NAMALWA (cell line): ENCODE data around the gene PTPRD.

ENCODE experiments used
- DNase-seq: peaks from one replicate; pipeline ENCODE4 v3.0.0-alpha.2; 2015; ENCODE audit warnings: low spot score

PTPRD gene

DNA sequence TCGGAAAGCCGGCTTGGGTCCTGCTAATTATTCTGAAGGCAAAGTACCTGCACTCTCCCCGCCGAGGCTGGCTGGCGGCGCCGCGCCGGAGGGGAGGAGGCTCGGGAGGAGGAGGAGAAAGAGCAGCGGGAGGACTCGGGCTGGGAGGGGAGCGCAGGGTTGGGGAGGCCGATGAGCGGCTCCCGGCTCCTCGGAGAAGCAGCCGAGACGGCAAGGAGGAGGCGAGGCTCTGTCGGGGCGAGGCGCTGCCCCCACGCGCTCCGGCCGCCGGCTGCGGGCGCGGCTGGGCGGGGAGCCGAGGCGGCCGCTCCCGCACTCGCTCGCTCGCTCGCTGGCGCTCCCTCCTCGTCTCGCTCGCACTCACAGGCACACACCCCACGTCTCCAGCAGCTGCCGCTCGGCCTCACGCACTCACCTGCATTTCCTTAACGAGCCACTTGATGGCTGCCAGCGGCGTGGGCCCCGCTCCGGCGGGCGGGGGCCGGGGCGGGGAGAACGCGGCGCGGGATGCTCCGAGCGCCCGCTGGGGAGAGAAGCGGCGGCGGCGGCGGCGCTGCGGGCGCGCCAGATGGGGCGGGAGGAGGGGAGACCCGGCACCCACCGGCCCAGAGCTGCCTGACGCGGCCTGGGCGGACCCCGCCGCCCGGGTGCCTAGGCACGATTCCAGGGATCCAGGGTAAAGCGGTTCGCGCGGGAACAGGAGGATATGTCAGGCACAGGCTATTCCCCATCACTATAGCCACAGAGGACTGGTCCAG, at the start of gene PTPRD:
Gene PTPRD (minus strand): TSS at position 362 of the 758 bp plus-strand sequence.
- no peak for DNase-seq

DNA sequence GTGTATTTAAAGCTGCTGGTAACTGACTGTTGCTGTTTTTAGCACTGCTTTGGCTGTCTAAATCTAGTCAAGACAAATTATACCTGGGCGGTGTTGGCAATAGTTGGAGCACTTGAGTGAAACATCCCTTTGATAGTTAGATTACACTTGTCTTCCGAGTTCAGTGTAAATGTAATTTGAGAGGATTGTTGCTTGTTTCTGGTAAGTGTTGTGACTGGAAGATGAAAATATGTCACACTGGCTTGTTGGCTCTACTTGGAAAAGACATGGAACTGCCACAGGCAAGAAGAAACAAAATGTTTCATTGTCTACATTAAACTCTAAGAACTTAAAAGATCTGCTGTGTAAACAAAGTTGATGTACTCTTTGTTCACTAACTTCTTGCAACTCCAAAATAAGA, 49.2 kb upstream of the PTPRD start:
- DNase-seq: no peak

DNA sequence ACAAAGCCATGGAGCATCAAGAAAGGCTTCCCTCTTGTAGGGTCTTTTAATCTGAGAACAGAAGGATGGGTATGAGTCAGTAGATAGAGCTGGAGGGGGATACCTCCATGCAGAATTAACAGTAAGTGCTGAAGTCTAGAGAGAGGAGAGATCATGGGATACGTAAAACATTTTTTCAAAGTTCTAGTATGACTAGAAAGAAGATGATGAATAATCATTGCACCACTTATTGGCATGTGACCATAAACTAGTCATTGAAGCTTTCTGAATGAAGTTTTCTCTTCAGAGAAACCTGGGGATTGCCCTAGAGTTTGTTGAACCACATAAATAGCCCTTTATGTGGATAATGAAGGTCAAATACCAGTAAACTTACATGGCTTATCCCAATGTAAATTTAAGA, 48.6 kb upstream of the PTPRD start:
- DNase-seq: no peak

DNA sequence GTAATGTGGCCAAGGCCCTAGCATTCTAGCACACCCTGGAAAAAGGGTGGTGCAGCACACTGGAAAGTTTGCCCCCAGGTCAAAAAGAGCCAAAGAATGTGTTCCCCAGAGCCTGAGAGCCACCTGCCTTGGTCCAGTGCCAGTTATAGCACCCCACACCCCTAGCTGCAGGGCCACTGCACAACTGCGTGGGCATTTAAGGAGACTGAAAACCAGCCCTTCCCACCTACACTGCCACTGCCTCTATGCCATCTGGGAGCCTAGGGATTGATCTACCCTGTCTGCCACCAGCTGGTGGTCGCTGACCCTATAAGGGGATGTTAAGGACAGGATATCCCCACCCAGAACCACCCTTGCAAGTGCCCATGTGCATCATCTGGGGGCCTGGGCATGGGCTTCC, 38.2 kb upstream of the PTPRD start:
- DNase-seq: no peak

DNA sequence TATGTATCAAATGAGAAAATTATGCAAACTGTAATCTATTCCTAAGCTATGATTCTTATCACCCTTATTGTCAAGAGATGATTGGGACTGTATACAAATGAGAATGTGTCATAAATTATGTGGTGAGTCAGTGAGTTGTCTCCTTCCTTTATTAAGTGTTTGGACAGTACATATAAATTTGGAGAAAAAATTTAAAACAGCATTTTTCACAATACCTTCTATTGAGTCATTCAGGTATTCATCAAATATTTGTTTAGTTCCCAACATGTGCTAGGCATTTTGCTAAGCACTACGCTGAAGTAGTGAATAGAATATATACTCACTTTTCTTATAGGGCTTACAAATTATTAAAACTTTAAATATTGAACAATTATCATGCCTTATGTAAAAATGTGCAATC, 36.3 kb upstream of the PTPRD start:
- DNase-seq: no peak

DNA sequence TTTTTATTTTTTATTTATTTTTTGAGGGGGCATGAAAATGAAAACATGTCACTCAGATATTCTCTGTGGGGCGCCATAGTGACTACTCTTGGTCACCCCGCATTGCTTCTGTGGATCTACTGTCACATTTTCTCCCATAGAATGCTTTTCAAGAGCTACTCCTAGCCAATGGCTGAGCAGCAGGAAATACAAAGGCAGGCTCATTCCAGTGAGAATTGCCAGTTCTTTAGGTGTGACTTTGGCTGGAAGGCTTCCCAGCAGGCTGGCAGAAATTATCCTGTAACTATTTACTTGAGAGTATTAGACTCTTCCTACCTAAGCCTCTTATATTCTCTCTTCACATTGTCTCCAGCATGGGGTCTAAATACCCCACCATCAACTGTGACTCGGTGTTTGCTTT, 21.0 kb upstream of the PTPRD start:
- no peak for DNase-seq

DNA sequence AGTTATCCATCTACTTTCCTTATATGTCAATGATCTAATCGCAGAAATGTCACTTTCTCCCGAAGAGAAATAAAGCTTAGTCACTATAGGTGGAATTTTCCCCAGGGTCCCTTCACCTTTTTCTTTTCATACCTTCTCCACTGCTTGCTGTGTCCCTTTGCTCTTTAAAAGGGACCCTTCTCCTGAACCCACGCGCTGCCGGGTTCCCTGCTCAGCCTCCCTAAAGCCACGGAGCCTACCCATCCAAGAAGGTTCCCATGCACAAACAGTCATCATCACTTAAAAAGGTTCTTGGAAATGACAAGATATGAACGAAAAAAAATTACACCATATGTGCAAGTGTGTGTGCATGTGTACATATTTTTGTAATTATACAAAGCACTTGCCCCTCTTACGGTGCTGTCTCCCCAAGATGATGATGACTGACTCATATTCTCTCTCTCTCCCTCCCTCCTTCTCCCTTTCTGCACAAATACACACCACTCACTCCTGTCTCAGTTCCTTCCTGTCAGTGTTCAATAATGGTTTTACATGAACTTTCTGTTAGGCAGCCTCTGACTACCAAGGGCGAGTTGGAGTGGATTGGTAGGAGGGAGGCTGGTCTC, 1.5 kb upstream of the PTPRD start:
- DNase-seq: no peak

DNA sequence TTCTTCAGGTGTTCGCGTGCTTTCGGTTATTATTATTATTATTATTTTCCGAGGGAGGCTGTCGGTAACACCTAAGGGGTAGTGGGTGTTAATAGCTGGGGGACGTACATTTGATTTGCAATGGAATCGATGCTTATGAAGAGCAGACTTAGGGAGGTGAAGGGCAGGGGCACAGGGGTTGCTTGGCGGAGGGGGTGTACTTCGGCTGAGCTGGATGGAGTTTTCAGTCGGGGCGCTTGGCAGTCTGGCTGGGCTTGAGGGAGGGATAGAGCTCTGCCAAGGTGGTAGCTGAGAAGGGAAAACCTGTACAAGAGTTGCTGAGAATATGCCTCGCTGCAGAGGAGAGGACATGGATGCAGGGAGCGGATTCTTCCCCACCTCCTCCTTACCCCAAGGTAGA, 617 bp upstream of the PTPRD start:
- DNase-seq: no peak

DNA sequence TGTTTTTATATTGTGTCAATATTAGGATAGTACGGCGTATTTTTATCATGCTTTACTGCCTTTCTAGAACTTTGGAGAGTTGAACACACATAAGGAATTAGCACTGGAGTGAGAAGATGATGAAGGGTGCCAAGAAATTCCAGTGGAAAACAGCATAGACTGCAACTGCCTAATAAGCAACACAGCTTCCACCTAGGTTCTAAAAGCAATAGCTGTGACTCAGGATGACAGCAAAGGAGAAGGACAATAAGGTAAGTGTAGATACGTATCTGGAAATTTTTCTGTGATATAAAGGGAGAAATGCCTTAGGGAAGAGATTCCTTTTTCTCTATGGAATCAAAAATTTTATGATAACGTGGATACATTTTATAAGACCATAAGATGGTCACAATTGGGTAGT, 7.4 kb downstream of the PTPRD start:
- no peak for DNase-seq

DNA sequence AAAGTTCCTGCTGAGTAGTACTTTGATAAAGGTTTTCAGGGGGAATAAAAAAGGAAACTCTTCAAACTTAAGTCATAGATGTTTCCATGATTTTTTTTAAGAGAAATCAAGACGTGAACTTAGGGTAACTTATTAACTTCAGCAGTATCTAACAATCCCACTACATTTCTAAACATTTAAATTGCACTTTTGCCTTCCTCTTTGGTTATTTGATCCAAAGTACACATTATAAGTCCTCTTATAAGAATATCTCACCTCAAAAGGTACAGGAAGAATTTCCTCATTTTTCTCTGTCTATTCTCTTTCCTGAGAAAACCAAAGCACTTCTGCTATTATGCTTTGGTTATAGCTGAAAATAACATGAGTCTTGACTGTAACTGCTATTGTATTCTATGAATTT, 7.9 kb downstream of the PTPRD start:
- DNase-seq: no peak

DNA sequence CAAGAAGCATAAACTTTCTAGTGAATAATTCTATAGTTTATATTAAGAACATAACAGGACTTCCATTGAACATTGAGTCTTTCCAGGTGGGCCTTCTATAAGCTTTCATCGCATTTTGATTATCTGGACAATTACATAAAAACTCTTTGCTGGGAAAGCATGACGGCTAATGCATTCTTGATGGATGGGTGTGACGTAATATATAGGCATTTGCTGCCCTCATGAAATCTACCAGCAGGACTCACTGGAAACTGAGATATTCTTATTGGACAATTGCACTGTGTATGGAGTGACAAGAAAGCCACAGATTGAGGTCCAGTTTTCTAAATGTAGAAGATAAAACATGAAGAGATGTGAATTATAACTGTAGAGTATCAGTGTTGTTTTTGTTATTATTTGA, 15.0 kb downstream of the PTPRD start:
- no peak for DNase-seq

DNA sequence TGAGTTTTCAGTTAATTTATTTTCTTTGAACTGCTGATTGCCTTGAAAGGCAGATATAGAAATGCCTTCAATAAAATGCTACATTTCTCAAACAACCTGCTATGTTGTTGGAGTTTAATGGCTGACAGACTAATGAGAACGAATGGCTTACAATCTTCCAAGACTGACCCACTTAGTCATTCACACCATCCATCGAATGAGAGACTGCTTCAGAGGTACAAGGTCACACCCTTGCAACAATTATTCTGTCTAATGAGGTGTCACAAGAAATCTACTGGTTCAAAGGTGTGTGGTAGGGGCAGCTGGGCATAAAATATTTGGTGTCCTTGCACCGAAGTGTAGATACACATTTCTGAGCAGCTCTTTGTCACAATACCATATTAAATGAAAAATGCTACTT, 18.3 kb downstream of the PTPRD start:
- DNase-seq: no peak

DNA sequence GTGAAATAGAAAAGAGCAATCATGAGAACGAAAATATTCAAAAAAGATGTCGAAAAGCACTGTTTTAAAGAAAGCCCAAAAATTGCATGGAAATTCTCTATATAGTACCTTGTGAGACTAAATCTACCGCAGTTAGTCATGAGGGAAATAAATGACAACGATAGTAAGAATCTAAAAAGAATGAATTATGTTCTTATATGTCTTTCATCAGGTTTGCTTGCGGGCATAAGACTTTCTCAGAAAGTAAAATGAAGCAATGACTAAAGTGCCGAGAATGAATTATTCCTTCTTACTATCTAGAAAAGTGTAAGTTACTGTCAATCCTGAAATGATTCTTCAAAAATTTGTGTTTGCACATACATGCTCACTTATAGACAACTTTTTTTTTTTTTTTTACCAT, 26.4 kb downstream of the PTPRD start:
- no peak for DNase-seq

DNA sequence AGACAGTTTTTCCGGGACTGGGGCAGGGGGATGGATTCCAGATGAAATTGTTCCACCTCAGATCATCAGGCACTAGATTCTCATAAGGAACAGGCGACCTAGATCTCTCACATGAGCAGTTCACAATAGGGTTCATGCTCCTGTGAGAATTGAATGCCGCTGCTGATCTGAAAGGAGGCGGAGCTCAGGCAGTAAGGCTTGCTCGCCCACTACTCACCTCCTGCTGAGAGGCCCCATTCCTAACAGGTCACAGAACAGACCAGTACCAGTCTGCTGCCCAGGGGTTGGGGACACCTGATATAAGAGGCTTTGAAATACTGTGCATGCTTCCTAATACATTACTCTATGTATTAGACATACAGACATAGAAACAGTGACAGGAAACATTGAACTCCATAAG, 41.1 kb downstream of the PTPRD start:
- no peak for DNase-seq

DNA sequence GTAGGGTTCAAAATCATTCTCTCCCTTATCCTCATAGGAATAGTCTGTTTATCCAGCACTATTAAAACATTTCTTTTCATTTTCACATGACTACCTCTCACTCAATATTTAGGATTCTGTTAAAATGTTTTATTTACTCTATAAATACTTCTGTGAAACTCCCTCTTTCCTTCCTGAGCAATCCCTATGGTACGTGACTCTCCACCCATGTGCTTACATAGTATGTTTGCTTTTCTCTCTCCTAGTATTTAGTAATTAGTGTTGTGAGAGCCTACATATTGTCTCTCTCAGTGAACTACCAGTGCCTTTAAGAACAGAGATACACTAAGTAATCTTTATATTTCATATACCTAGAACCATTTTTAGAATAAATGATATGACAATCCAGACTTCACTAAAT, 46.0 kb downstream of the PTPRD start:
- no peak for DNase-seq

DNA sequence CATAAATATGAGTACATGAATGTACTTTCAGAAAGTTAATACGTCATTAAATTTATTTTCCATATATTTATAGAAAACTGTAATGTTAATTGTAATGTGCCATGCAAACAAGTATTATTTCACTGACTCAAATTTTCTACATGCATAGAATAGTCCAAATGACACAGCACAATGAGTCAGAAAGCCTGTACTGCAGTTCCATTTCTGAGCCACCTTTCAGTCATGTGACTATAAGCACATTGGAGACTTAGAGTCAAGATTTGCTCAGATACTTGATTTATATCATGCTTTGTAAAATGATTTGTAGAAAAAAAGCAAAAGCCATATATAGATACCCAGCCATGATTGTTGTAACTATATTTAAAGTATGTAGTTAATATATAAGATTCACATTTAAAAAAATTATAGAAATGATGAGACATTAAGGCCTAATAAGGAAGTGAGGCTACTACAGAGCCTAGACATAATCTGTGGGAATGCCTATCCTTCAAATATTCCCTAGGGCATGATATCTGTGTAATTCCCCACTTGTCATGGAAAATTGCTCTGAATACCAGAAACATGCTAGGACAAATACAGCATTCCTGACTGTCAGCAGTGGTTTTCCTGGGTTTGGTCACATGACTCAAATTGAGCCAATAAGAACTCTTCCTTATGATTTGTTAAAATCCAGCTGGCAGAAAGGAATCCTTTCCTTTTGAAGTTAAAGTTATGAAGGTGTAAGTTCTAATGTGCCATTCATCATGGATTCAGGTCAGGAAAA, 50.0 kb downstream of the PTPRD start:
- no peak for DNase-seq

DNA sequence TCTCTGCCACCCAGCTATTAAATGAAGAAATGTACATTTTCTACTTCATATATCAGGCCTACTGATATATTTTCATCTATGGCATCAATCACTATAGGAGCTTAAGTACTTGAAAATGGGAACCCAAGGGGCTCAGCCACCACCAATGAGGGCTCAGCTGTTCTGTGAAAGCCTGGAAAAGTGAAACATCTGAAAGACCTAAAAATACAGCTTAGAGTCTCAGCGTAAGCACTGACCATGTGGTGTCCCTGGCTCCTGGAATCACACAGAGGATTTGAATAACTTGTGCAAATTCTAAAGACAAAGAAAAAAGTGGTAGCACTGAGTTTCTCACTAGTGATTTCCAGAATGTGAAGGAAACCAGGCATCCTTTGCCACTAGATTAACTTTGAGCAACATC, 64.5 kb downstream of the PTPRD start:
- DNase-seq: no peak

DNA sequence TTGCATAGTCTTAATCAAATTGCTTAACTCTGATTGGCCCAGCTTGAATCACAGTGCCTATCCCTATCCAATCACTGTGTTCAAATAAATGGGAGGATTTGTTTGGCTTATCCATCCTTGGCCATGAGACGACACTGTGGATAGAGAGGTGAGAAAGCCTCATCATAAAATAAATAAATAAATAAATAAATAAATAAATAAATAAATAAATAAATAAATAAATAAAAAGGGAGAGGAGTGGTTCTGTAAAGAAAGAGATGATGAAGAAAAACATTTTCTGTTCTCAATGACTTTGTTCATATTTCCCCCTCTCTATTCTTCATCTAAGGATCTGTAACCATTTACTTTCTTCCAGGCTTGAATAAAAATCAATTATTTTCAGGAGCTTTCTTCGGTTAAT, 74.7 kb downstream of the PTPRD start:
- no peak for DNase-seq

DNA sequence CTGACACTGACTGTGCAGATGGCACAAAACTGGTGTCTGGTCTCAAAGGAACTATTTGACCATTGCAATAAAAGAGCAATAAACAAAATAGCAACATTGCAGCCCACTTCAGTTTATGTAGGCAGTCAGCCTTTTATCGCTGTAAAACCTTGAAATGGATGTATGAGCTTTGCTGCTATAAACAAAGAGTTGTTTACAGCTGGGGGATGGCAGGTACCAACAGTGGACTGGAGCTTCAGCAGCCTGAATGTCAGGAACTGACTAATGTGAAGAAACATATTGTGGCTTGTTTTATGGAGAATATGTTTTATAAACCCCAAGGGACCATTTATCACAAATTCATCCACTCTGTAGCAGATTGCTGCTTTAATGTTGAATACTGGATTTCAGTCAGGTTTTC, 78.0 kb downstream of the PTPRD start:
- no peak for DNase-seq

DNA sequence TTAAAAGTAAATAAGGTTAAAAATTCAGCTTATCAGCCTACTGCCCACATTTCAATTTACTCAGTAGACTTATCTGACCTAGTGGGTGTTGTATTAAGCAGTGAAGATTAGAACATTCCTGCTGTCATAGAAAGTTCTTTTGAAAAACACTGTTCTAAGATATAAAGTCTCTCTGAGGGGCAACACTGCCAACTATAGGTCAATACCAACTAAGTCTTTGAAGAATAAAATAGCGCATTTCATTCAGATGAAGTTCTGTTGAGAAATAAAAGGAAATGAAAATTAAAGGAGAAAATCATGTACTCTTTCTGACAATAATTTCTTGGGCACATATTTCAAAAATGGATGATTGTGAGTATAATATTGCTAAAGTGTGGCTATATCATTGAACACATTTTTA, 86.8 kb downstream of the PTPRD start:
- DNase-seq: peak; percentile 4

DNA sequence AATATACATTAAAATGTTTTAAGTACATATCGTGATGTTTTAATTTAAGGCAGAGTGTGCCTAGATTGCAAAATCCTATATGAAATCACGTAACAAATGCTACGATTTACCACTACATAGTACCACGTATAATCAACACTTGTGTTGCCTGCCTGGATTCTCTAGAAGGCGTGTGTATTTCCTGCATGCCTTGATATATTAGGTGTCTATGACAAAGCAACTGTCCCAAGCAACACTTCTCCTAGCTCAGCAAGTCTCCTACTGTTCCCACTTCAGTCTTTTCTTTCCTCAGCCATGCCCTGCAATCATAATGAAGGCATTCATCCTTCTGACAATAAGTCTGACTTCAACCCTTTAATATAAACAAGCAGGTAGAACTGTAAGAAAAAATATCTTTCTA, 89.6 kb downstream of the PTPRD start:
- DNase-seq: no peak

DNA sequence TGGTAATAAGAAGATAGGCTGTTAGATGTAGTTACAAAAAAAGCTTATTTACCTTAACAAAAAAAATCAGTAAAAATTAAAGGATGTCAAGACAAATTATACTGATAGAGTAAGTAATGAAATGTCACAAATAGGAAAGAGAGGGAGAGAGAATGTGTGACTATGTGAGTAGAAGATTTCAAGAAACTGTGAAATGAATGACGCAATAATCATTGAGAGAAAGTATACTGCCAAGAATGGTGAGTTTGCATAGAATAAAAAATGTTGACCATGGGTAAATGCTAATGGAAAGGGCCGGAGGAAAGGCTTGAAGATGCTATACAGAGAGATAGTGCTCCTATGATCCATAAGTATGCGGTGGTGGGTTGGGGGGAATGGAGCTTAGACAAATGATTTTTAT, 100.7 kb downstream of the PTPRD start:
- DNase-seq: no peak

DNA sequence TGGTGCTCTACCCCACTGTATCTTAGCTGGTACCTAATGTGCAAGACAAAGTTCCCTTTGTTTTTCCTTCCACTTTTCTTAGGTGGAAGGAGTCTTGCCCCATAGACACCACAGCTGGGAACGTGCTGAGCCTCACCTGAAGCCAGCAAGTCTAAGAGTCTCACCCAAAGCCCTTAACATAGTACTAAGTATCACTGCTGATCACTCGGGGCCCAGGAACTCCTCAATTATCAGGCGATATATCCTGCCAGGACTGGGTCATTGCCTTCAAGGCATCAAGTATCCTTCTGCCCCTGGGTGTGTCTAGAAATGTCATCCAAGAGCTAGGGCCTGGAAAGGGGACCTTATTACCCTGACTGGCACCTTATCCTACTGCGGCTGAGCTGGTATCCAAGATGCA, 123.9 kb downstream of the PTPRD start:
- DNase-seq: no peak
